ENCODE data around the gene CSF2.

GRCh38 chr5:132049559-132049958, 24.0 kb upstream of the CSF2 start:
- TF ChIP-seq, protein P1, sequence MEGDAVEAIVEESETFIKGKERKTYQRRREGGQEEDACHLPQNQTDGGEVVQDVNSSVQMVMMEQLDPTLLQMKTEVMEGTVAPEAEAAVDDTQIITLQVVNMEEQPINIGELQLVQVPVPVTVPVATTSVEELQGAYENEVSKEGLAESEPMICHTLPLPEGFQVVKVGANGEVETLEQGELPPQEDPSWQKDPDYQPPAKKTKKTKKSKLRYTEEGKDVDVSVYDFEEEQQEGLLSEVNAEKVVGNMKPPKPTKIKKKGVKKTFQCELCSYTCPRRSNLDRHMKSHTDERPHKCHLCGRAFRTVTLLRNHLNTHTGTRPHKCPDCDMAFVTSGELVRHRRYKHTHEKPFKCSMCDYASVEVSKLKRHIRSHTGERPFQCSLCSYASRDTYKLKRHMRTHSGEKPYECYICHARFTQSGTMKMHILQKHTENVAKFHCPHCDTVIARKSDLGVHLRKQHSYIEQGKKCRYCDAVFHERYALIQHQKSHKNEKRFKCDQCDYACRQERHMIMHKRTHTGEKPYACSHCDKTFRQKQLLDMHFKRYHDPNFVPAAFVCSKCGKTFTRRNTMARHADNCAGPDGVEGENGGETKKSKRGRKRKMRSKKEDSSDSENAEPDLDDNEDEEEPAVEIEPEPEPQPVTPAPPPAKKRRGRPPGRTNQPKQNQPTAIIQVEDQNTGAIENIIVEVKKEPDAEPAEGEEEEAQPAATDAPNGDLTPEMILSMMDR (IDR thresholded peaks at IDR 0.05): no peak
- TF ChIP-seq EP300 (IDR thresholded peaks at IDR 0.05): no peak
